ENCODE data around the gene FAM120B.

Gene FAM120B

DNA sequence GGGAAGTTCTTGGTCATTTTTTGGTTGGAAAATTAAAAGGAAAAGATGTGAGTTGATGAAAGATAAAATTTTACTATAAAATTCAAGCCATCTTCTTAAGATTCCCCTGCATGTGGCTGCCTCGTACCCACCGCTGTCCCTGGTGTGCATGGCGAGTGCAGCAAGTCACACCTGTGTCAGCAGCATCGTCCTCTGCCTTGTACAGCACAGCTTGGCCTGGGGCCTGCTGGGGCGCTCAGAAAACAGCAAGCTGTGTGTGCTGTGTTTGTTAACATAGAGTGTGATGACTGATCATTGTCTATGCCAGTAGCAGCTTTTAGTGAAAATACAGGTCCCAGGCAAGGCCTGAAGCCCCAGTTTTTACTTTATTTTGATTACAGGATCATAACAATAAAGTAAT lies 56.7 kb downstream of the FAM120B start:
- Histone ChIP-seq H3K4me3 (ENCODE audit: low read depth, low read length, poor library complexity, severe bottlenecking) (no peak overlapping the region), H3F3A (ENCODE audit: insufficient read depth, low read length) (no peaks in the 10 kb centered on the region), H2AFZ (ENCODE audit: low read length) (no peak overlapping the region), H3K9ac (ENCODE audit: low read length) (no peak overlapping the region), H3K4me1 (ENCODE audit: insufficient read depth, low read length, severe bottlenecking) (no peaks in the 10 kb centered on the region), H3K27ac (ENCODE audit: low read depth, low read length, poor library complexity, severe bottlenecking) (no peak overlapping the region), H3K4me2 (ENCODE audit: low read length) (no peak overlapping the region), H3K27me3 (ENCODE audit: insufficient read depth, low read length) (no peaks in the 10 kb centered on the region), H3K9me2 (ENCODE audit: low read depth, low read length) (no peaks in the 10 kb centered on the region), H4K20me1 (ENCODE audit: insufficient read depth, low read length) (no peaks in the 10 kb centered on the region), H3K79me2 (ENCODE audit: insufficient read depth, low read length) (no peaks in the 10 kb centered on the region), H3K9me3 (ENCODE audit: low read length) (no peaks in the 10 kb centered on the region), H3K36me3 (ENCODE audit: insufficient read depth, low read length) (peaks cover 27% of the 10 kb centered on the region; the same call in 1 of the 2 replicates)
- TF ChIP-seq, protein P1, sequence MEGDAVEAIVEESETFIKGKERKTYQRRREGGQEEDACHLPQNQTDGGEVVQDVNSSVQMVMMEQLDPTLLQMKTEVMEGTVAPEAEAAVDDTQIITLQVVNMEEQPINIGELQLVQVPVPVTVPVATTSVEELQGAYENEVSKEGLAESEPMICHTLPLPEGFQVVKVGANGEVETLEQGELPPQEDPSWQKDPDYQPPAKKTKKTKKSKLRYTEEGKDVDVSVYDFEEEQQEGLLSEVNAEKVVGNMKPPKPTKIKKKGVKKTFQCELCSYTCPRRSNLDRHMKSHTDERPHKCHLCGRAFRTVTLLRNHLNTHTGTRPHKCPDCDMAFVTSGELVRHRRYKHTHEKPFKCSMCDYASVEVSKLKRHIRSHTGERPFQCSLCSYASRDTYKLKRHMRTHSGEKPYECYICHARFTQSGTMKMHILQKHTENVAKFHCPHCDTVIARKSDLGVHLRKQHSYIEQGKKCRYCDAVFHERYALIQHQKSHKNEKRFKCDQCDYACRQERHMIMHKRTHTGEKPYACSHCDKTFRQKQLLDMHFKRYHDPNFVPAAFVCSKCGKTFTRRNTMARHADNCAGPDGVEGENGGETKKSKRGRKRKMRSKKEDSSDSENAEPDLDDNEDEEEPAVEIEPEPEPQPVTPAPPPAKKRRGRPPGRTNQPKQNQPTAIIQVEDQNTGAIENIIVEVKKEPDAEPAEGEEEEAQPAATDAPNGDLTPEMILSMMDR (IDR thresholded peaks at IDR 0.05; ENCODE audit: low read length), result no peak
- no peak for TF ChIP-seq EZH2 (IDR thresholded peaks at IDR 0.05; ENCODE audit: borderline replicate concordance, low read length)

DNA sequence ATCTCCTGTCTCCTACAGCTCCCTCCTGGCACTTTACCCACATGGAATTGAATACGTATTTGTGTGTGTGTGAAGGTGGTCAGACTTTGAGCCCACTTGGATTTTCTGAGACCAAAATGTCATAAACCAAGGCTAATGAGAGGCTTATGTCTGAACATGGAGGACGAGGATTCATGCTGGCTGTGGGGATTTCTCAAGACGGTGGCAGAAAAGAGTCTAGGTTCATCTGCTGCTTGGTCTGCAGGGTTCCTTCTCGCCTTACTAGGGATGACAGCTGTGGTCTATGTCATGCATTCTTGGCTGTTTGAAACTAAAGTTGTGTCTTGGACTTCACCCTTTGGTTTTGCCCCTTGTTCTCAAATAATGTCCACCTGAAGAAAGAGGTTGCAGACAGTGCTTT lies 58.6 kb downstream of the FAM120B start:
- H4K20me1 ChIP-seq (ENCODE audit: insufficient read depth, low read length), result no peaks in the 10 kb centered on the region
- H3K4me1 ChIP-seq (ENCODE audit: insufficient read depth, low read length, severe bottlenecking), result no peaks in the 10 kb centered on the region
- no peak overlapping the region for H3K9ac ChIP-seq (ENCODE audit: low read length)
- no peaks in the 10 kb centered on the region for H3K9me2 ChIP-seq (ENCODE audit: low read depth, low read length)
- no peak overlapping the region for H3K27ac ChIP-seq (ENCODE audit: low read depth, low read length, poor library complexity, severe bottlenecking)
- H3K4me3 ChIP-seq (ENCODE audit: low read depth, low read length, poor library complexity, severe bottlenecking), result no peak overlapping the region
- no peaks in the 10 kb centered on the region for H3K79me2 ChIP-seq (ENCODE audit: insufficient read depth, low read length)
- H2AFZ ChIP-seq (ENCODE audit: low read length), result no peak overlapping the region
- H3K9me3 ChIP-seq (ENCODE audit: low read length), result no peaks in the 10 kb centered on the region
- TF ChIP-seq, protein P1 (IDR thresholded peaks at IDR 0.05; ENCODE audit: low read length), result no peak
- TF ChIP-seq EZH2 (IDR thresholded peaks at IDR 0.05; ENCODE audit: borderline replicate concordance, low read length), result no peak
- no peak overlapping the region for H3K4me2 ChIP-seq (ENCODE audit: low read length)
- H3K27me3 ChIP-seq (ENCODE audit: insufficient read depth, low read length), result no peaks in the 10 kb centered on the region
- H3K36me3 ChIP-seq (ENCODE audit: insufficient read depth, low read length), result peaks cover 16% of the 10 kb centered on the region; the same call in 1 of the 2 replicates
- H3F3A ChIP-seq (ENCODE audit: insufficient read depth, low read length), result no peaks in the 10 kb centered on the region

DNA sequence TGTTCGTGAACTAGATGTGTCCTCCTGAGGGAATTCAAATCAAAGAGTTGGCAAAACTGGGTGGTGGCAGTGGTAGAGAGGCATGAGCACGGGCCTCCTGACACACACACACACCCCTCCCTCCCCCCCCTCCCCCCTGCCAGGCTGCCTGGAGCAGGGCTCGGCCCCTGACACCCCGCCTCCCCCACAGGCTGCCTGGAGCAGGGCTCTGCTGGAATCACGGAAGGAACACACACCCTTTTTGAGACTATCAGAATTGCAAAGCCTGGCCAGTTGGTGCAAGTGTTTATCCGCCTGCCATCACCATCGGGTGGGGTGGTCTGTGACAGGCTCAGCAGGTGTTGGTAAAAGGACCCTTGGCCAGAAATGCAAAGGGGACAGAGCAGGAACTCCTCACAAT lies 59.0 kb downstream of the FAM120B start:
- H3K4me3 ChIP-seq (ENCODE audit: low read depth, low read length, poor library complexity, severe bottlenecking), result no peak overlapping the region
- H3K9me3 ChIP-seq (ENCODE audit: low read length), result no peaks in the 10 kb centered on the region
- H3K27me3 ChIP-seq (ENCODE audit: insufficient read depth, low read length), result no peaks in the 10 kb centered on the region
- H3K9ac ChIP-seq (ENCODE audit: low read length), result no peak overlapping the region
- H2AFZ ChIP-seq (ENCODE audit: low read length), result no peak overlapping the region
- H4K20me1 ChIP-seq (ENCODE audit: insufficient read depth, low read length), result no peaks in the 10 kb centered on the region
- no peaks in the 10 kb centered on the region for H3K4me1 ChIP-seq (ENCODE audit: insufficient read depth, low read length, severe bottlenecking)
- TF ChIP-seq EZH2 (IDR thresholded peaks at IDR 0.05; ENCODE audit: borderline replicate concordance, low read length), result no peak
- TF ChIP-seq, protein P1 (IDR thresholded peaks at IDR 0.05; ENCODE audit: low read length), result no peak
- no peak overlapping the region for H3K27ac ChIP-seq (ENCODE audit: low read depth, low read length, poor library complexity, severe bottlenecking)
- H3K36me3 ChIP-seq (ENCODE audit: insufficient read depth, low read length), result peaks cover 13% of the 10 kb centered on the region; the same call in 1 of the 2 replicates
- H3K79me2 ChIP-seq (ENCODE audit: insufficient read depth, low read length), result no peaks in the 10 kb centered on the region
- H3F3A ChIP-seq (ENCODE audit: insufficient read depth, low read length), result no peaks in the 10 kb centered on the region
- no peaks in the 10 kb centered on the region for H3K9me2 ChIP-seq (ENCODE audit: low read depth, low read length)
- no peak overlapping the region for H3K4me2 ChIP-seq (ENCODE audit: low read length)
